Lower leg skin (tissue), 3 donors: ENCODE measurements around the gene PVR.
"Not testable (repeated sequence)": the region's sequence is repeated elsewhere in the genome, so short reads cannot be mapped to it uniquely, and the experiment has no call there.

Source experiments
- POLR2A ChIP-seq, 2 donors: fragments of 450-650 bp; IDR thresholded peaks; one replicate each; pipeline ENCODE4 v1.6.1; 2016 to 2017; ENCODE audit warnings: antibody characterized with exemption in 2 of 2, mild to moderate bottlenecking in 1 of 2, moderate library complexity in 1 of 2
- TF ChIP-seq, protein P1 (sequence below), 3 donors: fragments of 450-650 bp; IDR thresholded peaks; one replicate each; pipeline ENCODE4 v1.5.1; 2016; ENCODE audit warnings: antibody characterized with exemption in 3 of 3, mild to moderate bottlenecking in 3 of 3, moderate library complexity in 2 of 3

DNA sequence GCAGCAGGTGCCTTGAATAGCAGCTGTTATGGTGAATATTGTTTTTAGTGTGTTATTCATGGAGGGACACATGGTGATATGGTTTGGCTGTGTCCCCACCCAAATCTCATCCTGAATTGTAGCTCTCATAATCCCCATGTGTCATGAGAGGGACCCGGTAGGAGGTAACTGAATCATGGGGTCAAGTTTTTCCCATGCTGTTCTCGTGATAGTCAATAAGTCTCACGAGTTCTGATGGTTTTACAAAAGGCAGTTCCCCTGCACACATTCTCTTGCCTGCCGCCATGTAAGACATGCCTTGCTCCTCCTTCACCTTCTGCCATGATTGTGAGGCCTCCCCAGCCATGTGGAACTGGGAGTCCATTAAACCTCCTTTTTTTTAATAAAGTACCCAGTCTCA, 18.1 kb upstream of the PVR start:
- TF ChIP-seq, protein P1, sequence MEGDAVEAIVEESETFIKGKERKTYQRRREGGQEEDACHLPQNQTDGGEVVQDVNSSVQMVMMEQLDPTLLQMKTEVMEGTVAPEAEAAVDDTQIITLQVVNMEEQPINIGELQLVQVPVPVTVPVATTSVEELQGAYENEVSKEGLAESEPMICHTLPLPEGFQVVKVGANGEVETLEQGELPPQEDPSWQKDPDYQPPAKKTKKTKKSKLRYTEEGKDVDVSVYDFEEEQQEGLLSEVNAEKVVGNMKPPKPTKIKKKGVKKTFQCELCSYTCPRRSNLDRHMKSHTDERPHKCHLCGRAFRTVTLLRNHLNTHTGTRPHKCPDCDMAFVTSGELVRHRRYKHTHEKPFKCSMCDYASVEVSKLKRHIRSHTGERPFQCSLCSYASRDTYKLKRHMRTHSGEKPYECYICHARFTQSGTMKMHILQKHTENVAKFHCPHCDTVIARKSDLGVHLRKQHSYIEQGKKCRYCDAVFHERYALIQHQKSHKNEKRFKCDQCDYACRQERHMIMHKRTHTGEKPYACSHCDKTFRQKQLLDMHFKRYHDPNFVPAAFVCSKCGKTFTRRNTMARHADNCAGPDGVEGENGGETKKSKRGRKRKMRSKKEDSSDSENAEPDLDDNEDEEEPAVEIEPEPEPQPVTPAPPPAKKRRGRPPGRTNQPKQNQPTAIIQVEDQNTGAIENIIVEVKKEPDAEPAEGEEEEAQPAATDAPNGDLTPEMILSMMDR (IDR thresholded peaks at IDR 0.05), result not testable (repeated sequence)
- TF ChIP-seq POLR2A (IDR thresholded peaks at IDR 0.05), result not testable (repeated sequence)
